ENCODE results near the gene NOS1AP.

GRCh38 chr1:162284206-162284955 is 214.9 kb downstream of the NOS1AP start:
- no peak for TF ChIP-seq CTCF (conservative IDR thresholded peaks at IDR 0.05; ENCODE audit: low read length)
- TF ChIP-seq EZH2phosphoT487 (IDR thresholded peaks at IDR 0.05; ENCODE audit: borderline replicate concordance, low read depth, low read length): no peak

Data from OCI-LY7 (cell line).